HK-2 (cell line): ENCODE results near the gene IGFBPL1.

Source experiments
- DNase-seq: peaks from one replicate; pipeline ENCODE4 v3.0.0-alpha.2; 2018; ENCODE audit not compliant: unreplicated experiment

Gene IGFBPL1

GRCh38 chr9:38395653-38396370, 28.4 kb downstream of the IGFBPL1 start:
- DNase-seq: no peak

DNA sequence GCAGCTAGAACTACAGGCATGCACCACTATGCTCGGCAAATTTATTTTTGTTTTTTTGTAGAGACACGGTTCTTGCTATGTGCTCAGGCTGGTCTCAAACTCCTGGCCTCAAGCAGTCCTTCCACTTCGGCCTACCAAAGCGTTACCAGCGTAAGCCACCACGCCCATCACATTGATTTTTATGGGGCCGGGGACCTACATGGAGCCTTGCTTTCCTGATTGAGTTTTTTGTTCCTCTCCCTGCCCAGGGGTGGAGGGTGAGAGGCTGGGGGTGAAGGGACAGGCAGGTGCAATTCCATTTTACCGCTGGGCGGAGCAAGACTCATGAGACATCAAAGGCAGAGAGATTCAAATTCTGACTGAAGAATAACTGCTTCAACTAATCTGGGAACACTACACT, 29.8 kb downstream of the IGFBPL1 start:
- no peak for DNase-seq

DNA sequence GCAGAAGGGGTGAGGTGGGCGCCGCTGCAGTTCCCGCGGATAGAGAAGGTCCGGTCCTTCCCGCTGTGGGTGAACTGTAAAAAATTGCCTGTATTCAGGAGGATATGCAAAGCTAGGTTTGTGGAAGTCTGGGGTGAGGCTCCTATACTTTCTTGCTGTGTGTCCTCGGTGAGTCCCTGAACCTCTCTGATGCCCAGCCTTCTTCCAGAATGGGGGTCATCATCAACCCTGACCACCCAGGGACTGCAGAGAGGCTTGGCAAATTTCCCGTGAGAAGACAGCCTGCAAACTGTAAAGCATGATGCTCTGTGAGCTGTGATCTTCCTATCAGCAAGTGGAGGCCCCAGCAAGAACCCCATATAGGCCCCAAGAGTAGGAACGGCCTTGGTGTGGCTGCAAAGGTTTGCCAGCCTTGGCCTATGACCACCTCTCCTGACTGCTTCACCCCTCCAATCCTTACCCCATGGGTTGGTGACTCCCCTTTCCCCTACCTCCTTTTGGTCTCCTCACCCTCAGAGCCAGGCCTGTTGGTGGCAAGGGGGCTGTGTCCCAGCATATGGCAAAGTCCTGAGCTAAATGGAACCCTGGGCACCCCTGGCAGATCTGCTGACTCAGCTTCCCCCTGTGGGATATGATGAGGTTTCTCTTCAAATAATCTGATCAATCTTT, 31.0 kb downstream of the IGFBPL1 start:
- DNase-seq: no peak

DNA sequence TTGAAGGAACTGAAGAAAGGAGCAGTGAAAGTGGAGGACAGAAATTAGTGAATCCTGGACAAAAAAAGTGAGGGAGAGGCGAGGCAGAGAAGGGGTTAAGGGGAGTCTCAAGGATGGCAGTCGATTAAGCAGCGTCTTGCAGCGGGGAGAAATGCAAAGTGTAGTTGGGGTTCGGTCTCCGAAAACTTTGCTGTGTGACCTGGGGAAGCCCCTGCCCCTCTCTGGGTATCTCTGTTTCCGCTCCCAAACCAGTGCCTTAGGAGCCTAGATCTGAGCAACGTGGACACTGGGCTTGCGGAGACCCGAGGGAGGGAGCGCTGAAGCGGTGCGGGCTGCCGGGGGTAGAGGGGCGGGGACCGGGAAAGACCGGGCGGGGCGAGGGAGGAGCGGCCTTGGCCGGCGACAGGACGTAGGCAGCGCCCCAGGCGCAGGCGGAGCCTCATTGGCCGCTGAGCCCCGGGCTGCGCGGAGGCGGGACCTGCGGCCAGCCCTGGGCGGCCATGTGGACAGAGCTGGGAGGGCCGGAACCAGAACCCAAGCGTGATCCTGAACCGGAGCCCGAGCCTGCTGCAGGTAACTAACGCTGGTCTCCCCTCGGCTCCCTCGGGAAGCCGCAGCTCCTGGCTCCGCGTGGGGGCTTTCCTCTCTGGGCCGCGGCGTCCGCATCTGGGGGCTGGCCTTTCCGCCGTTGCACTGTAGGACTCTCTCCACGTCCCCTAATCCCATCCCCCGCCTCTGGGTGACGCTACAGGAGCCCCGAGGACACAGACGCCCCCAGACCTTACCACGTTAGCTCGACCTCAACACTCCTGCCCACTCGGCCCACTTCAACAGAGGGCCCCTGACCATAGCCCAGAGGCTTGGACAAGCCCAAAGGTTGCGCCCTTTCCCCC, 31.8 kb downstream of the IGFBPL1 start, which contains the start of gene ALDH1B1:
ALDH1B1 (plus strand) TSS at position 468 of the 893 bp plus-strand sequence. CDS start 3,047 bp downstream, outside the sequence.
- peak; percentile 82 for DNase-seq

GRCh38 chr9:38391278-38392118, 32.8 kb downstream of the IGFBPL1 start:
- no peak for DNase-seq

DNA sequence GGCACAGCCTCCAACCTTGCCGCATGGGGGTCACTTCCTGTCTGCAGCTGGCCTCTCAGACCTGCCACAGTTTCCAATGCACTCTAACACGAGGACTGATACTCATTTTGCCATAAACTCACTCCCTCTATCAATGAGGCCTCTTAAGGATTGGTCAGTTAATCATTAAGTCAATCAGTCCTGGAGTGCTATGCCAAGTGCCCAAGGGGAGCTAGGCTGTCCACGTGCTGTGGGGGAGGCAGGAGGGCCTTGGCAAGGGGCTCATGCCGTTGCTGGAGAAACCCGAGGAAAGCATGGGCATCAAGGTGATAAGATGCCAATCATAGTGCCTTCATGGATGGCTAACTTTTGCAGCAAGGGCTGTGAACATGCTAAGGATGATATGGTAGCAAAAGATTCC, 33.4 kb downstream of the IGFBPL1 start:
- DNase-seq: no peak

DNA sequence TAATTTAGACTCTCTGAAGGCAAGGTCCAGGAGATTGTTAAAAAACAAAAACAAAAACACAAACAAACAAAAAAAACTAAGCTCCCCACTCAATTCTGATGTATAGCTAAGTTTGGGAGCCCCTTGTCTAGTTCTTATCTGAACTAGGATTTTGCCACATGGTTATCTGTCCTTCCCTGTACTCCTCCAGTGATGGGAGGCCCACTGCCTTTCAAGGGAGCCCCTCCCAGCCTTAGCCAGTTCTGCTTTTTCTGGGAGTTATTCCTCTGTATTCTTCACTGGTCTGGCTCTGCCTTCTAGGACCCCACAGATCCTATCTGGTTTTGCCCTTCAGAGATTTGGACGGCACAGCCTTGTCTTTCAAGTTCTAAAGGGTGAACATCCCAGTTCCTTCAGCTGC, 33.8 kb downstream of the IGFBPL1 start:
- no peak for DNase-seq

DNA sequence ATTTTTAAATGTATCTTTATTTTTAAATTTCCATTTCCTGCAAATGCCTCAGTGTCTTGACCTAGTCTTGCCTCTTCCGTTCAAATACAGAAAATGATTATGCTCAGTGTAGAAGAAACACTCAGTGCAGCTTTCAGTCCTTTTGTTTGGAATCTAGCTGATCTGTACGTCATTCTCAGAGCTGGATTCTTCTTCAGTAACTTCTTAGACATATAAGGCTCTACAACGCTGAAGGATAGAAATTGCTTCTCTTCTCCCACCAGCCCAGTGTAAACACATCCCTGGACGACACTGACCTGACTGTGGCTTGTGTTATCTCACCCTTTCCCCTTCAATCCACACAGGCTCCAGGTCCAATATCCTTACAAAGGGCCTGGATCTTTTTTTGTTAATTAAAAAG, 34.9 kb downstream of the IGFBPL1 start:
- no peak for DNase-seq

GRCh38 chr9:38388283-38389223, 35.7 kb downstream of the IGFBPL1 start:
- DNase-seq: no peak

GRCh38 chr9:38387751-38388150, 36.5 kb downstream of the IGFBPL1 start:
- no peak for DNase-seq

GRCh38 chr9:38387066-38387465, 37.2 kb downstream of the IGFBPL1 start:
- DNase-seq: no peak

GRCh38 chr9:38386319-38386895, 37.8 kb downstream of the IGFBPL1 start:
- no peak for DNase-seq

DNA sequence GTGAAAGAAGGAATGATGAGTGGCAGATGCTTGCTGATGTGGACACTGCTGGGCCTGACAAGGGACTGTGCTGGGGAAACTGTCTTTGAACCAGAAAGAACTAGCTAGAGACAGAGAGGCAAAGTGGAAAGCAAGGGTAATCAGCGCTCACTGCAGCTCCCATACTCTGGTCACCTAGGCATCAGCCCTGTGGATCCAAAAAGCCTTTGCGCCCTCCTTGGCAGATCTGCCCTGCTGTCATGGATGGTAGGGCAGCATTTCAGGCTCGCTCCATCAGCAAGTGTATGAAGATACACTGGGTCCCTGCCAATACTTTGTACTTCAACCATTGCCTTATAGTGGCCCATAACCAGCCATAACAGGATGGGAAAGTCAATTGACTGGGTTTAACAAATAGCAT, 38.4 kb downstream of the IGFBPL1 start:
- DNase-seq: no peak

DNA sequence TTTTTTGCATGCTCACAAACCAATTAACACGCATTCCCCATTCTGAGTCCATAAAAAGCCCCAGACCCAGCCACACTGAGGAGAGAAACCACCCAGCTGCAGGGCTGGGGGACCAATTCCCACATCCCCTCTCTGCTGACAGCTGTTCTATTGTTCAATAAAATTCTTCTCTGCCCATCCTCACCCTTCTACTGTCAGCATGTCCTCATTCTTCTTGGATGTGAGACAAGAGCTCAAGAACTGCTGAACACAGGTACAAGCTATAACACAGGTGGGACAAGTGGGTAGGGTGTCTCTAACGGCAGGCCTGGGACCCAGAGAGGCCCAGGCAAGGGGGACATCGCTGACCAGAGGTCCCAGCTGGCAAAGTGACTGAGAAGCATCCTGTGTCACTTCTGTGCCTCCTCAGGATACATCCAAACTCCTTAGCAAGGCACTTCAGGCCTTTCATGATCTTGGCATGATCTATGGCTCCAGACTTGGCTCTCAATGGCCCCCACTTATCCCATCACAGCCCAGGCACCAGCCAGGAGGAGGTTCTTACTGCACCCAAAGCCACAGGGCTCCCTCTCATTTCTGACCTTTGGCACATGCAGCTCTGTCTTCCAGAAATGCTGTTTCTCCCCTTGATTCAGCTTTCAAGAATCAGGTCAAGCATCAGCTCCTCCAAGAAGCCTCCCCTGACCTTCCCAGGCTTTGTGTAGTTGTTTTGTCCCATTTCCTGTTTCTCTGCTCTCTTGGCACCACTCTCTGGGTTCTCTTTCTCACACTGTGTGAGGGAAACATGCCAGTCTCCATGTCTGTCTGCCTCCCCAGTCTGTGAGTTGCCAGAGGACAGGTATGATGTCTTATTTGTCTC, 39.0 kb downstream of the IGFBPL1 start:
- no peak for DNase-seq

DNA sequence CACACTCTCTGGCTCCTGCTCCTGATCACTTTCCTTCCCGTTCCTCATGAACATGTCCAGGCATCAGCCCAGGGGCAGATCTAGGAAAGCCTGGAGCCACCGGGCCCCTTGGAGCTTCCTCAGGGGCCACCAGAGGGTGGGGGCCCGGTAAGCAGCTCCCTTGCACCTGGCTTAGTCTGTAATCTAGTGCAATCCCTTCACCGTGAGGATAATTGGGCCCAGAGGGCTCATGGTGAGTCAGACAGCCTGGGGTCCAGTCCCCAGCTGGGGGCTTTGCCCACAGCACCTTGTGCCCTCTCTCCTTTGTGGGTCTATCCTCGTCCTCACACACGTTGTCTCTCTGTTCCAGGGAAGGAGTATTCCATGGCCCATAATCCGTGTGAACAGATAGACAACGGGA, 42.1 kb downstream of the IGFBPL1 start:
- no peak for DNase-seq

DNA sequence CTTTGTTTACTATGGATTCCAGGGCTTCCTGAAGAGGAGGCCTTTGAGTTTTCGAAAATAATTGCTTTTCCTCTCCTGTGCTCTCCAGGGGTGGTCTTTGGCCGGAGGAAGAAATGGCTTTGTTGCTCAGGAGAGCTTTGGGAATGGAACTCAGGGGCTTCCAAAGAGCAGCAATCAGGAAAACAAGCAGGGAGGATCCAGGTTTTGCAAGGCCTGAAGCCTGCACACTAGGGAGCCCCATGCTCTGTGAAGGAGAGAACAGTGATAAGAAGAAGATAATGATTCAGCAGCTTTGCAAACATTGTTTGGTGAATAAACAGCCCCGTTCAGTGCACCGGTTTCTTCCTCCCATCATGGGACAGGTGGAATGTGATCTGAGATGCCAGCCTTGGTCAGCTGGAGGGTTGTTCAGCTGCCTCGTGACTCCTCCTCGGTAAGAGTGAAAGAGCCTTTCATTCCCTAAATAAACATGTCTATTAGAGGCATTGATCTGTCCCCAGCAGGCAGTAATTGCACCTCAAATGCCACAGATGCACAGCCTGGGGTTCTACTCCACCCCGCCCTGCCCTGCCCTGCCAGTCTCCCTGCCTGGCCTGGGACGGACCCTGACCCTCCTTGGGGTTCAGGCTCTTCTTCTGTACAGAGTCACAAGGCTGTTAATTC, 43.3 kb downstream of the IGFBPL1 start:
- no peak for DNase-seq

DNA sequence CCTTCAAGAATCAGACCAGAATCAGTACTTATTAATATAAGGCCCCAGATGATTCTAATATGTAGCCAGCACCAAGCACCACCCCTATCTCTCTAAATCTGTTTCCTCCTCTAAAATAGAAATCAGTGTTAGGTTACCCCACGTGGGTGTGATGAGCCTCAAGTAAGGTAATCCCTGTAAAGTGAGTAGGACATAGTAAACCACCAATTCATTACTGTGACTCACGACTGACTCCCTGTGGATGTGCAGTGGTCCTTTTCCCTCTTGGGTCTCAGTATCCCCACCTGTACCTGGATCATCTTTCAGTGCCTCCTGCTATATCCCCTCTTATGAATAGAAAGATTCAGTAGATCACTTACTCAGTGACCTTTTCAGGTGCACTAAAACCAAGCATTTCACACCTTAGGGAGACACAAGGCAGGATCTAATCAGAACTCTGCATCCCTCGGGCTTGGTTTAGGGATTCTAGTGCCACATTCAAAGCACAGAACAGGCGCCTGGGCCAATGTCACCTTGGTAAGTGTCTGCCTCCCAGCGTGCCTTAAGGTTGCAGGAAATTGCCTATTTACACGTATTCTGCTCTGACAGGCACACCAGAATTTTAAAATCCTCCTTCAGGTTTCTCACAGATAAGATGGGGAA, 43.9 kb downstream of the IGFBPL1 start:
- no peak for DNase-seq
